ENCODE results near the gene NOXO1. TPM values are rescaled to one million over a fixed set of nuclear protein-coding genes. Genes with fewer than 3 reads are reported as not detected.

Gene NOXO1
- total RNA-seq, 4 donors from 2014 or later = not detected

- Histone ChIP-seq H3K36me3 (no peaks in the 10 kb centered on the region), H3K9me3 (no peaks in the 10 kb centered on the region), H3K4me3 (replicated peaks in 1 of 3) (peak overlapping the region in 1 of 3 donors; percentile 30), H3K27ac (no peak overlapping the region), H3K27me3 (peaks cover 14% of the 10 kb centered on the region), H3K4me1 (peaks cover 24 to 36% of the 10 kb centered on the region in 2 donors)
- no peak for TF ChIP-seq CTCF (IDR thresholded peaks at IDR 0.05)
- TF ChIP-seq POLR2A (IDR thresholded peaks at IDR 0.05) = peak in 1 of 2 donors; percentile 14
- DNase-seq = peak; percentile 83 to 84
- WGBS, 2 donors = 11% methylated on average over 9 of the region's 96 CpGs; no CpG with 5 or more reads in 1 of the 2 donors
- intact Hi-C loops (cut with DNase I) = no loop called here
Observed at GRCh38 chr16:1991948-1992703, 10.9 kb upstream of the NOXO1 start.

- TF ChIP-seq CTCF (IDR thresholded peaks at IDR 0.05) = no peak
- TF ChIP-seq POLR2A (IDR thresholded peaks at IDR 0.05) = no peak
- no peak for DNase-seq
- H3K27ac ChIP-seq = no peak overlapping the region
- H3K9me3 ChIP-seq = no peaks in the 10 kb centered on the region
- 13% methylated on average over 19 to 20 of the region's 22 CpGs for WGBS, 2 donors
- peaks cover 14% of the 10 kb centered on the region for H3K27me3 ChIP-seq
- H3K36me3 ChIP-seq = peaks cover 0 to 2% of the 10 kb centered on the region in 2 donors
- peaks cover 24 to 36% of the 10 kb centered on the region in 2 donors for H3K4me1 ChIP-seq
- intact Hi-C loops (cut with DNase I) = no loop called here
- peak overlapping the region in 1 of 3 donors; percentile 30 for H3K4me3 ChIP-seq (replicated peaks in 1 of 3)
Observed at GRCh38 chr16:1991588-1991947, 10.3 kb upstream of the NOXO1 start.

GRCh38 chr16:1991135-1991551 is 9.9 kb upstream of the NOXO1 start:
- Histone ChIP-seq H3K4me3 (replicated peaks in 1 of 3) (no peak overlapping the region), H3K27ac (no peak overlapping the region), H3K27me3 (peaks cover 14% of the 10 kb centered on the region), H3K4me1 (peaks cover 24 to 36% of the 10 kb centered on the region in 2 donors), H3K9me3 (no peaks in the 10 kb centered on the region), H3K36me3 (peaks cover 3 to 6% of the 10 kb centered on the region in 2 donors)
- WGBS, 2 donors = 10 to 15% methylated on average over 10 to 16 of the region's 18 CpGs
- DNase-seq = no peak
- intact Hi-C loops (cut with DNase I) = no loop called here
- TF ChIP-seq CTCF (IDR thresholded peaks at IDR 0.05) = no peak
- no peak for TF ChIP-seq POLR2A (IDR thresholded peaks at IDR 0.05)

GRCh38 chr16:1990351-1991134 is 9.3 kb upstream of the NOXO1 start:
- Histone ChIP-seq H3K4me3 (replicated peaks in 1 of 3) (no peak overlapping the region), H3K27ac (no peak overlapping the region), H3K36me3 (peaks cover 9 to 12% of the 10 kb centered on the region in 2 donors), H3K27me3 (peaks cover 14% of the 10 kb centered on the region), H3K4me1 (peaks cover 24 to 36% of the 10 kb centered on the region in 2 donors), H3K9me3 (no peaks in the 10 kb centered on the region)
- no peak for TF ChIP-seq CTCF (IDR thresholded peaks at IDR 0.05)
- no peak for TF ChIP-seq POLR2A (IDR thresholded peaks at IDR 0.05)
- DNase-seq = no peak
- intact Hi-C loops (cut with DNase I) = no loop called here
- WGBS, 2 donors = 1 to 3% methylated on average over 32 to 36 of the region's 50 CpGs

- peaks cover 14% of the 10 kb centered on the region for H3K27me3 ChIP-seq
- no peak overlapping the region for H3K4me3 ChIP-seq (replicated peaks in 1 of 3)
- no peak for DNase-seq
- WGBS, 2 donors = 0 to 9% methylated on average over 3 to 6 of the region's 25 CpGs
- peaks cover 24 to 40% of the 10 kb centered on the region in 2 donors for H3K4me1 ChIP-seq
- H3K36me3 ChIP-seq = peaks cover 10 to 13% of the 10 kb centered on the region in 2 donors
- no peak overlapping the region for H3K27ac ChIP-seq
- intact Hi-C loops (cut with DNase I) = no loop called here
- no peaks in the 10 kb centered on the region for H3K9me3 ChIP-seq
- TF ChIP-seq POLR2A (IDR thresholded peaks at IDR 0.05) (no peak), CTCF (IDR thresholded peaks at IDR 0.05) (no peak)
Observed at GRCh38 chr16:1990101-1990350, 8.8 kb upstream of the NOXO1 start.

Data from thyroid gland (tissue), 4 donors.